ENCODE data around the gene ZFYVE16.
"Not testable (repeated sequence)": the region's sequence is repeated elsewhere in the genome, so short reads cannot be mapped to it uniquely, and the experiment has no call there.

Gene ZFYVE16

GRCh38 chr5:80491296-80491695 lies 83.4 kb downstream of the ZFYVE16 start:
- no peak for DNase-seq

- no peak for DNase-seq
Measured at GRCh38 chr5:80492741-80493140, 84.9 kb downstream of the ZFYVE16 start.

GRCh38 chr5:80493443-80493842 lies 85.6 kb downstream of the ZFYVE16 start:
- not testable (repeated sequence) for DNase-seq

GRCh38 chr5:80495891-80496290 lies 88.0 kb downstream of the ZFYVE16 start:
- DNase-seq: no peak

DNA sequence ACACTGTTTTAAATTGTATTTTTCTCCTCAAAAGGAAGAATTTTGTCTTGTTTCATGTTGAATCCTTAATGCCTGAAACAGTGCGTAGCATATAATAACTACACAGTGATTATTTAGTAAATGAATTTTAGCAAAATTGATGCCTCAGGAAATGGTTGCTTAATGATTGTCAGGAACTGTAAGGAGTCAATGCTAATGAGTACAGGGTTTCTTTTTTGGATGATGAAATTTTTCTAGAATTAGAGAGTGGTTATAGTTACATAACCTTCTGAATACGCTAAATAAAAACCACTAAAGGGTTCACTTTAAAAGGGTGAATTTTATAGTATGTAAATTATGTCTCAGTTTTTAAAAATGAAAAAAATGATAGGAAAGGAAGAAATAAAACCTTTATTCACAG lies 94.9 kb downstream of the ZFYVE16 start:
- DNase-seq: no peak

DNA sequence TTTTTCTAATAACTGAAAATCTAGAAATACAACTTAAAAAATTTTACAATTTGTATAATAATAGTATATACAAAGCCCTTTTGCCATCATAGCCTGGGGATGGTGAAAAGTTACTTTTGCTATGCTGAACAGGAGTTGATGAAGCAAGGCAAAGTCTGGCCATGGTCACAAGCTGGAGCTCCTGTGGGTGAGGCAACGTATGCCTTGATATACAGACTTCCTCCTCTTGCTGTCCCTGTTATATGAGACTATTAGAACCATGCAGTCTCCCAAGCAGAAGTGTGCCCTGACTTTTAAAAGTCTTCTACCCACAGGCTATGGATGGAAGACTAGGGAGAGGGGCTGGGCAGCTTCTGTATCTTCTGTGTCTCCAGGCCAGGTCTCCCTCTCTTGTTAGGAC lies 95.8 kb downstream of the ZFYVE16 start:
- DNase-seq: no peak

- no peak for DNase-seq
Measured at GRCh38 chr5:80504833-80505232, 97.0 kb downstream of the ZFYVE16 start.

DNA sequence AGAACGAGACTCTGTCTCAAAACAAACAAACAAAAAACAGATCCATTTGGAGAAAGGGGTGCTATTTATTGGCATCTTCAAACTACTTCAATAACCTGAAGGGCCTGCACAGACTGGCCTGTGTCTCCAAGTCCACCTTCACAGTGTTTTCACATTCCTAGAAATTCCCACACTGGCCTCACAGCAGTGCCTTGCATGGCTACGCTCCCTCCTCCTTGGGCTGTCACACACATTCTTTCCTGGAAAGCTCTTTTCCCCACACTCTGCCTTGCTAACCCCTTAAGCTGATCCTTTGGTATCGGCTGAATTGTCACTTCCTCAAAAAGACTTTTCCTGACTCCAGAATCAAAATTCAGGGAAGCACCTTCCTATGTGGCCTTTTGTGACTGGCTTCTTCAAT lies 99.8 kb downstream of the ZFYVE16 start:
- no peak for DNase-seq

GRCh38 chr5:80508844-80509243 lies 101.0 kb downstream of the ZFYVE16 start:
- DNase-seq: no peak

DNA sequence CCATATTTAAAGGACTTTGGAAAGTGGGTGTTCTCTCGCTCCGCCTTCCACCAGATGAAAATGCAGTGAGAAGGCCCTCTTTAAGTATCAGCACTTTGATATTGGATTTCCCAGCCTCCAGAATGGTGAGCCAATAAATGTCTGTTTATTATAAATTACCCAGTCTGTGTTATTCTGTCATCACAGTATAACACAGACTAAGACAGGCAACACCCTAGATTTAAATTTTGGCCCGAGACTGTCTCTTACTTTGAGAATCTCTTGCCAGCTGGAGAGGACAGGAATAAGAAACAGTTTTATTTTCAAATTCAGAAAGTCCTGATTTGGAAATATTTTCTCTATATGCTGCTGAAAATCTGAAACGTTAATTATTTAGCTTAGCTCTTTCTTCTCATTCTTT lies 101.5 kb downstream of the ZFYVE16 start:
- no peak for DNase-seq

- peak; percentile 63 for DNase-seq
Measured at GRCh38 chr5:80516826-80517225, 109.0 kb downstream of the ZFYVE16 start.

All from amniotic stem cell (primary cell).